Anterior cingulate cortex (tissue), 58 donors: ENCODE measurements around the gene TARM1.
"Not testable (repeated sequence)": the region's sequence is repeated elsewhere in the genome, so short reads cannot be mapped to it uniquely, and the experiment has no call there.

Experiments used
- DNase-seq, 58 donors: peaks; one replicate each; lab custom pipeline; 2025; lab: John Stamatoyannopoulos, UW

TARM1 gene

DNA sequence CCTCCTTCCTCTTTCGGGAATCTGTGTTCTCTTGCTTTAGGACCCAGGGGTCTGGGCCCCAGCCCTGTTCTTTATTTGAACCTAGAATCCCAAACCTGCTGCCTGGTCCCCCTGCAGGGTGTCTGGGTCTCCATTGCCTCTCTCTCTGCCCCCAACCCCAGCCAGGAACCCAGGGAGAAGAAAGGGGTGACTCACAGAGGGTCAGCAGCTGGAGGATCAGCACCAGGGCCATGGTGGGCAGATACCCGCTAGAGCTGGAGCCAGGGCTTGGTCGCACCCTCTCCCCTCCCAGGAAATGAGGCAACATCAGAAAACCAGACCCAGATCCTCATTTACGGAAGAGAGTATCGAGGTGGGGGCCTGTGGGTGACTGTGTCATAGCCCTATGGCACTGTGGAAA lies 19.4 kb upstream of the TARM1 start, which contains the start of gene OSCAR:
Gene OSCAR, minus strand, starts transcription at position 243 of the 400 bp plus-strand sequence. Its CDS starts 11 bp downstream, at position 232.
- DNase-seq = peak in 1 of 58 donors; percentile 43

DNA sequence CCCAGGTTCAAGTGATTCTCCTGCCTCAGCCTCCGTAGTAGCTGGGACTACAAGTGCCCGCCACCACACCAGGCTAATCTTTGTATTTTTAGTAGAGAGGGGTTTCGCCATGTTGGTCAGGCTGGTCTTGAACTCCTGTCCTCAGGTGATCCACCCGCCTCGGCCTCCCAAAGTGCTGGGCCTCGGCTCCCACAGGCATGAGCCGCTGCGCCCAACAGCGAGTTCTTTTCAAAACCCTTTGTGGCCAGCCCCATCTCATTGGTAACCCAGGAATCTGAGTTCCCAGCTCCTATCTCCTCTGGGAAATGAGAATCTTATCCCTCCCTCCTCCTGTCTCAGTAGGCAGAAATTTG lies 18.7 kb upstream of the TARM1 start:
- not testable (repeated sequence) for DNase-seq

DNA sequence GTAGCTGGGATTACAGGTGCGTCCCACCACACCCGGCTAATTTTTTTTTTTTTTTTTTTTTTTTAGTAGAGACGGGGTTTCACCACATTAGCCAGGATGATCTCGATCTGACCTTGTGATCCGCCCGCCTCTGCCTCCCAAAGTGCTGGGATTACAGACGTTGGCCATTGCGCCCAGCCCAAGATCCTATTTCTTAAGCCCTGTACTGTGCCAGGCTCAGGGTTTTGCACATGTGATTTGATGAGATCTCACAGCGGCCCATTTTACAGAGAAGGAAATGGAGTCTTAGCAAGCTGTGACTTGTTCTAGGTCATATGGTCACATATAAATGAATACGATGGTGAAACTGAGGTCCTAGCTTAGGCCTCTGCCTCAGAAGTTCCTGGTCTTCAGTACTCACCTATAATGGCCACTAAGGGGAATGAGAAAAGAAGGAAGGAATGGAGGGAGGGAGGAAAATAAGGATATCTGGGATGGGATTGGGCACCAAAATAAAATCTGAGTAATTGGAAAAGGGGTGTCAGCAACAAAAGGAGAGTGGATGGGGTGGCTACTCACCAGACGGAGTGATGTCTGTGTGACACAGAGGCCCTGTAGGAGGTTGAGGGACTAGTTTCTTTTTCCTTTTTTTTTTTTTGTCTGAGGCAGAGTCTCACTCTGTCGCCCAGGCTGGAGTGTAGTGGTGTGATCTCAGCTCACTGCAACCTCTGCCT lies 18.2 kb upstream of the TARM1 start:
- DNase-seq = no peak

DNA sequence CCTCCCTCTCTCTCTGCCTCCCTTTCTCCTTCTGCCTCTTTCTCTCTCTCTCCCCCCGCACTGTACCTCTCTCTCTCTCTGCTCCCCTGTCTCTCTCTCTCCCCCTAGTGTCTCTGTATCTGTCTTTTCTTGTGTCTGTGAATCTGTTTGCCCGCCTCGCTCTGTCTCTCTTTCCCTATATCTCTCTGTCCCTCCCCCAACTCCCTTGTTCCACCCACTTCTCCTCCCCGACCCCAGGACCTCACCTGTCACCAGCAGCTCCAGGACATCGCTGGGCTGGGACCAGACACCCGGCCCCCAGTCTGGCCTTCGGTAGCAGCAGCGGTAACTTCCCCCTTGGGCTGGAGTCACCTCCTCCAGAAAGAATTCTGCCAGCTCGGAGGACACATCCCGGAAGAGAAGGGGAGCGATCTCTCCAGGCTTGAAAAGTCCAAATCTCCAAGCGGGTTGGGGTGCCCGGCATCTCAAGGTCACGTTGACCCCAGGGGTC lies 15.5 kb upstream of the TARM1 start:
- DNase-seq = peak in 1 of 58 donors; percentile 2

DNA sequence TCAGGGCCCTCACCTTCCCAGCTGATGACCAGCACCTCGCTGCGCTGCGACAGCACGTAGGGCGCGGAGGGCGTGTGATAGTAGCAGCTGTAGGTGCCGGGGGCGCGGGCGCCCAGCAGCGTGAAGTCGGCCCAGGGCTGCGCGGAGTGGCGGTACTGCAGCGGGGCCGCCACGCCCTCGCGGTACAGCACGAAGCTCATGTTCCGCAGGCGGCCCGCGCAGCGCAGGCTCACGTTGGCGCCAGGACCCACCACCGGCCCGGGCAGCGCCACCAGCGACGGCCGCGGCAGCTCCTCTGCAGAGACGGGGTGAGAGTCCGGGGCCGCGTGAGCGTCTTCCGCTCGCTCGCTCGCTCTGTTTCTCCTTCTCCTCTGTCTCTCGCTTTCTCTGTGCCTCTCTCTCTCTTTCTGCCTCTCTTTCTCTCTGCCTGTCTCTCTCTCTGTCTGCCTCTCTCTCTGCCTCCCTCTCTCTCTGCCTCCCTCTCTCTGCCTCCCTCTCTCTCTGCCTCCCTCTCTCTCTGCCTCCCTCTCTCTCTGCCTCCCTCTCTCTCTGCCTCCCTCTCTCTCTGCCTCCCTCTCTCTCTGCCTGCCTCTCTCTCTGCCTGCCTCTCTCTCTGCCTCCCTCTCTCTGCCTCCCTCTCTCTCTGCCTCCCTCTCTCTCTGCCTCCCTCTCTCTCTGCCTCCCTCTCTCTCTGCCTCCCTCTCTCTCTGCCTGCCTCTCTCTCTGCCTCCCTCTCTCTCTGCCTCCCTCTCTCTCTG lies 14.9 kb upstream of the TARM1 start:
- peak in 7 of 58 donors; percentile 1 to 36 (median 18) for DNase-seq

DNA sequence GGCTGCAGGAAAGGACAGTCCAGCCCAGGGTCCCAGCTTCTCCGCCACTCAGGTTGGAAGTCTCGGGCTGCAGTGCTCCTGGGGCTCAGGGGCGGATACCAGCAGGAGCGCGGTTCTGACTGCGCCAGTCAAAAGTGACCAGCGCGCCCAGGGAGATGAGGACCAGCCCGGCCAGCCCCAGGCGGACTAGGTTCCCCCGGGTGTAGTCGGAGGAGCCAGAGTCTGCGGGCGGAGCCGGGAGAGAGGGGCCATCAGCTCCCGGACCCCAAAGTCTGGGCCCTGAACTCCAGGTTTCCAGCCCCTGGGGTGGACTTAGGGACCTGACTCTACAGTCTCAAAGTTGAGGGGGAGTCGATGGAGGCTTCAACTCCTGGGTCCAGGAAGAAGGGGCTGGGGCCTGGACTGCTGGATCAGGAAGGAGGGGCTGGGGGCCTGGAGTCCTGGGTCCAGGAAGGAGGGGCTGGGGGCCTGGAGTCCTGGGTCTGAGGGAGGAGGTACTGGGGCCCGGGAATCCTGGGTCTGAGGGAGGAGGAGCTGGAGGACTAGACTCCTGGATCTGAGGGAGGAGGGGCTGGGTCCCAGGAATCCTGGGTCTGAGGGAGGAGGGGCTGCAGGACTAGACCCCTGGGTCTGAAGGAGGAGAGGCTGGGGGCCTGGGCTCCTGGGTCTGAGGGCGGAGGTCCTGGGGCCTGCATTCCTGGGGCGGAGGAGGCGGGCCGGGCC lies 14.1 kb upstream of the TARM1 start:
- no peak for DNase-seq

DNA sequence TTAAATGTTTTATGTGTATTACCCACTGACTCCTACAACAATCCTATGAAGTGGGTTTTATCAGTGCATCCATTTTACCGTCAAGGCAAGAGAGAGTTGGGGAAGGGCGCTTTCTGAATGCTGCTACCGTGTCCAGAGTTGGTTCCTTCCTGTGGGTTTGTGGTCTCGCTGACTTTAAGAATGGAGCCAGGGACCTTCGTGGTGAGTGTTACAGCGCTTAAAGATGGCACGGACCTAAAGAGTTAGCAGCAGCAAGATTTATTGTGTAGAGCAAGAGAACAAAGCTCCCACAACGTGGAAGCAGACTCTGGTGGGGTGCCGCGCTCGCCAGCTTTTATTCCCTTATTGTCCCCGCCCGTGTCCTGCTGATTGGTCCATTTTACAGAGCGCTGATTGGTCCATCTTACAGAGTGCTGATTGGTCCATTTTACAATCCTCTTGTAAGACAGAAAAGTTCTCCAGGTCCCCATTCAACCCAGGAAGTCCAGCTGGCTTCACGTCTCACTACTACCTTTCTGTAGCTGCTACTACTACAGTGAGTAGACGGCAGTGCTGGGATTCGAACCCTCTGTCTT lies 13.3 kb upstream of the TARM1 start:
- DNase-seq = no peak

DNA sequence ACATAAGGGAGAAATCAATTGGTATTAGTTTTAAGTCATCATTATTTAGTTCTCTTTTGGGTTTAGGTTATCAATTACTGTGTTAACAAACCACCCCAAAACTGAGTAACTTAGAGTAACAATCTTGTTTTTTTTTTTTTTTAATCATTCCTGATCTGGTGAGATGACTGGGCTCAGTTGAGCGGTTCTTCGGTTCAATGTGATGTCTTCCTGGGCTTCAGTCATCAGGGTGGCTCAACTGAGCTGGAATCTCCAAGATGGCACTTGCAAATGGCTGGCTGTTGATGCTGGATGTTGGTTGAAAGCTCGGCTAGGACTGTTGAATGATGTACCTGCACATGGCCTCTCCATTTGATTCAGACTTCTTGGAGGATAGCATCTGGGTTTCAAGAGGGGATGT lies 3.2 kb upstream of the TARM1 start:
- DNase-seq = no peak

DNA sequence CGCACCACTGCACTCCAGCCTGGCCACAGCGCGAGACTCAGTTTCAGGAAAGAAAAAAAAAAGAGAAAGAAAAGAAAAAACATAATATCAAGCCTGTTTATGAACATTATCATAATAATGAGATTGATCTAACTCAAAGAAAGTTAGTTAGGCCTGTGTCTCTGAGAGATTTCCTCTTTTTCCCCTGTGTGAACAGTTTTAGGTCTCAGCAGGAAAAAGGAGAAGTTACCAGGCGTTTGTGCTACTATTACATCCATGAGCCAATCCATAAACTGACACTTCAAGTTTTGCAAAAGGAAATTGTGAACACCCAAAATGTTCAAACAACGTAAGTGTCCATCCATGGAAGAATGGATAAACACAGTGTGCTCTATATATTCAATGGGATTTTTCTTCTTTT lies 3.8 kb downstream of the TARM1 start:
- no peak for DNase-seq

DNA sequence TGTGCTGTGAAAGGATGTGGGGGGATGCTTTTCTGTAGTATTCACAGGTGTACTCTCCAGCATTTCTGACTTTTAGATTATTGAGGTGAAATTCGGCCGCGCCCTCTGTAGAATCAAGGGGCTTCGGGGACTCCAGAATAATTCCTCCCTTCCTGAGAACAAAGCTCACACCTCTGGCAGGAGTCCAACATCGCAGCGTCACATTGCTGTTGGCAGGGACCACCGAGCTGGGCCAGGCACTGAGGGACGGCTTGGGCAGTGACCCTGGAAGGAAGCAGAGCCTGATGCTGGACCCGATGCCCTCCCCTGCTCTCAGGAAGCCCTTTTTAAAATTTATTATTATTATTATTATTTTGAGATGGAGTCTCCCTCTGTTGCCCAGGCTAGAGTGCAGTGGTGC lies 6.3 kb downstream of the TARM1 start:
- no peak for DNase-seq

DNA sequence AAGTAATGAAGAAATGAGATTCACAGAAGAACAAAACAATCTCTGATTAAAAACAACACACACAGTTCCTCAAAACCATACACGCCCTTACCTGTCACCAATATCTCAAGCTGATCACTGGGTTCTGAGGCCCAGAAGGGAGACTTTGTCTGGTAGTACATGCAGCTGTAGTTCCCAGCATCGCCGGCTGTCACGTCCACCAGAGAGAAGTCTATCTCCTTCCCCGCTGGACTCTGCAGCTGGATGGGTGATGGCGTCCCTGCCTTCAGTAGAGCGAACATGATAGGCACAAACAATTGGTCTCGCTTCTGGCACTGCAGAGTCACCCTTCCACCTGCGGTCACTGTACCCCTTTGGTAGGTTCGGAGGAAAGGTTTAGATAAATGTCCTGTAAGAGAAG lies 7.3 kb downstream of the TARM1 start:
- DNase-seq = no peak

DNA sequence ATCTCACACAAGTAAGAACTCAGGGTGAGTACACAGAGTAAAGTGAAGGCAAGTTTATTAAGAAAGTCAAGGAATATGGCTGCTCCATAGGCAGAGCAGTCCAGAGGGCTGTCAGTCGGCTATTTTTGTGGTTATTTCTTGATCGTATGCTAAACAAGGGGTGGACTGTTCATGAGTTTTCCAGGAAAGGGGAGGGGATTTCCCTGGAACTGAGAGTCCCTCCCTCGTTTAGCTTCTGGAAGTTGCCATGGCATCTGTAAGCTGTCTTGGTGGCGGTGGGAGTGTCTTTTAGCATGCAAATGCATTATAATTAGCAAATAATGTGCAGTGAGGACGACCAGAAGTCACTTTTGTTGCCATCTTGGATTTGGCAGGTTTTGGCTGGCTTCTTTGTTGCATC lies 11.7 kb downstream of the TARM1 start:
- DNase-seq = no peak

DNA sequence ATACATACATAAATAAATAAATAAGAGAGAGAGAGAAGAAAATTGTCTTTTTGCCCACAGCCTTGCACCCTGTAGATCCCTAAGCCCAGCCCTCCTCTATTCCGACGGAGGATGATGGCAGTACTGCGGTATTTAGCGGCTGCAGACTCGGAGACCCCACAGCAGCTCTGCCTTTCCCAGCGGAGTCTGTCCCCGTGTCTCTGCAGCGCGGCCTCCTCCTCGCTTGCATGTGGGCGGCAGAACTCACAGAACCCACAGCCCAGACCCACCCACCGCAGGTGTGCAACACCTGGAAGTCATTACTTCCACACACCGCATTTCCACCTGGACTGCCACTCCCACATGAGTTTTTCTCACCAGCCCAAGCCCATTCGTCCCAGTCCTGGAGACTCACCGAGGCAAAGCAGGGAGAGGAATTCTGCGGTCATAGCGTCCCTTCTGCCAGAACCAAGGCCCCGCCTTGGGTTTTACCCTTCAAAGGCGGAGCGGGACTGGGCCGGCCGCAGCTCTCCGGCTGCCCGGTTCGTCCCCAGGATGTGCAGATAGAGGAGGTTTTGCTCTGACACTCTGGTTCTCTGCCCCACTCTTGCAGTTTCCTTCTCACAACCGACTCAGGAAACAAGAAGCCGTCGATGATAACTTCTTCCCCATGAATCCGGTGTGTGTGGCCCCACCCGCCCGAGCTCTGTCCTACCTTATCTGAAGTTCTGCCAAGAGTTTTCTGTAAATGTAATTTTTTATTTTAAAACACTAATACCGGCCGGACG lies 17.6 kb downstream of the TARM1 start, which contains the start of gene VSTM1:
Gene VSTM1, minus strand, starts transcription at position 548 of the 767 bp plus-strand sequence. Its CDS starts 120 bp downstream, at position 428.
- no peak for DNase-seq

DNA sequence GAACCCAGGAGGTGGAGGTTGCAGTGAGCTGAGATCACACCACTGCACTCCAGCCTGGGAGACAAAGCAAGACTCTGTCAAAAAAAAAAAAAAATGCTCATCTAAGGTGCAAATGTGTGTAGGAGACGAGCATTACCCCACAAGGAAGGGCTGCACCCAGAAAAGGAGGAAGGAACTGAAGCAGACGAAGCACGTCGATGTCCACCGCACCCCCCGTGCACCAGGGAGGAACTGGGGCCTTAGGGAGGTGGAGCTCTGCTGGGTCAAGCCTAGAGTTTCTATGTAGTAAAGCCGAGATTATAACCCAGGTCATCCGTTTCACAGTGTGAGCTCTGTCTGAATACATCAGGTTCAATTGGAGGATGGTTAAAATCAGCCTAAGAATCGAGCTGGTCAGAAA lies 18.5 kb downstream of the TARM1 start:
- no peak for DNase-seq

DNA sequence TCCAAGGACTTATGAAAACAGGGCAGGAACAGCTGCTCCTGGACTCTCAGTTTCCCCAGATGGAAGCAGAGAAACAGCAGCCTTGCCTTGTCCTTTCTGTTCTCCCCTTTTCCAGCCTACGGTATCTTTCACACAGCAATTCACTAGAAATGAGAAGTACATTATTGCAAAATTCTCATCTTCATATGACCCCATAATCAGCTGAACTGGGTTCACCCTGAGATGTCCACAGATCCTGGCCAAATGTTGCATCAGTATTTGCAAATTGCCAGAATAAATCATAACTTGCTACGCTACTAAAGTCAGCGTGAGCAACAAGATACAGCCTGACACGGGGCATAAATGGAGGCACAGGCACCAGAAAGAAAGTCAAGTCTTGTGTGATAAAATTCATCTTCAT lies 33.5 kb downstream of the TARM1 start:
- no peak for DNase-seq

DNA sequence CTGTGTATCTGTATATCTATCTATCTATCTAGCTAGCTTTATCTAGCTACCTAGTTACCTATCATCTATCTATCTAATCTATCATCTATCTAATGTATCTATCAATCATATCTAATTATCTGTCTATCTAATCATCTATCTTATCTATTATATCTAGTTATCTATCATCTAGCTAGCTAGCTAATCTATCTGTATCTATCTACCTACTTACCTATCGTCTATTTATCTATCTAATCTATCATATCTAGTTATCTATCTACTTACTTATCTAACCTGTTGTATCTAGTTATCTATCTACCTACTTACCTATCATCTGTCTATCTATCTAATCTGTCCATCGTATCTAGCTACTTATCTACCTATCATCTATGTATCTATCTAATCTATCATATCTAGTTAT lies 35.4 kb downstream of the TARM1 start:
- DNase-seq = no peak

DNA sequence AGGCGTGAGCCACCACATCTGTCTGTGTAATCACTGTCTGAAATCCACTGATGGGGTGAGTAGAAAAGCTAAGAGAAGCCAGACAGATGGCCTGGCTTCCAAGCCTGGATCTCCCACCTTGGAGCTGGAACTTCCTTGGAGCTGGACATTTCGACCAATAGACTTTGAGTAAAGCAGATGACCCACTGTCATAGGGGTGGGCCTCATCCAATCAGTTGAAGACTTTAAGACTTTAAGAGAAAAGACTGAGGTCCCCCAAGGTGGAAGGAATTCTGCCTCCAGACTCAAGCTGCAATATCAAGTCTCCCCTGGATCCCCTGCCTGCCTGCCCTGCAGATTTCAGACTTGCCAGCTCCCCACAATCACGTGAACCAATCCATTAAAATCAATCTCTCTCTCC lies 38.2 kb downstream of the TARM1 start:
- DNase-seq = no peak

DNA sequence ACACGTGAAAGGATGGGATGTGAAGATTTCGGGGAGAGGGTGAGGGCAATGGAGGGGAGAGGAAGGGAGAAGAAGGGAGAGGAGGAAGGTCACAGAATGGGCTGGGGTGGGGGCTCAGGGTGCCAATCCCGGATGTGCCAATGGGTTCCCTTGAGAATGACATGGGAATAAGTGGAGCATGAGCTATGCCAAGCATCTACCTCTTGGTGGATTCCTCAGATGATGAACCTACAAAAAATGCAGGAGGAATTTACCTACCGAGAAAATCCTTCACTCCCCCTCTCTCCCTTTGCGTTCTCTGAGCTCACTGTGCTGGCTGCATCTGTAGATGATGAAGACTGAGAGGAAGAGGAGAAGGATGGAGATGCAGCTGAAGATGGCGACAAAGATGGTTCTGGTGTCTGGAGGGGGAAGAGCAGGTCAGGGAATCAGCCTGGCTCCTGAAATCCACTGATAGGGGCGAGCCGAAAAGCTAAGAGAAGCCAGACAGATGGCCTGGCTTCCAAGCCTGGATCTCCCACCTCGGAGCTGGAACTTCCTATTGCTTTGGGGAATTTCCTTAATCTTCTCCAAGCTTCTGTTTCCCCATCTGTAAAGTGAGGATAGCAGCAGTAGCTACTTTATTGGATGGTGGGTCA lies 39.1 kb downstream of the TARM1 start:
- DNase-seq = no peak

DNA sequence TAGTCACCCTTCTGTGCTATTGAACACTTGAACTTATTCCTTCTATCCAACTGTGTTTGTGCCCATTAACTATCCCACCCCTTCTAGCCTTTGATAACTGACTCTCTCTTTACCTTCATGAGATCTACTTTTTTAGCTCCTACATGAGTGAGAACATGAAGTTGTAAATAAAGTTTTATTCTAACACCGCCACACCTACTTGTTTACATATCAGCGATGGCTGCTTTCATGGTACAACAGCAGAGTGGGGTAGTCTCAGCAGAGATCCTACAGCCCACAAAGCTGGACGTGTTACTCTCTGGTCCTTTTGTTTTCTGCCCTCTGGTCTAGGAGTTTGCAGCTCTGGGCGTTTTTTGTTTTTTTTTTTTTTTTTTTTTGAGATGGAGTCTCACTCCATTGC lies 41.2 kb downstream of the TARM1 start:
- DNase-seq = no peak

DNA sequence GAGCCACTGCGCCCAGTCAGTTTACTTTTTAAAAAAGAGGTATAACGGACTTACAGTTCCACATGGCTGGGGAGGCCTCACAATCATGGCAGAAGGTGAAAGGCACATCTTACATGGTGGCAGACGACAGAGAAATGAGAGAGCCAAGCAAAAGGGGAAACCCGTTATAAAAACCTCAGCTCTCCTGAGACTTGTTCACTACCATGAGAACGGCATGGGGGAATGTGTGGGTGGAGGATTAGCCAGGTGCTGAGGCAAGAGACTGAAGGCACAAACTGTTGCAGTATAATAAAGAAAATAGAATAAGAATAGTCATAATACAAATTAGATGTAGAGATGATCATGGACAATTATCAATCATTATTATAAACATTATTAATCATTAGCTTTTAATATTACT lies 44.6 kb downstream of the TARM1 start:
- not testable (repeated sequence) for DNase-seq
